ENCODE data around the gene GNB3.
A peak's percentile ranks its signal among the peaks of the same experiment; 100 is the strongest.

GNB3 gene

GRCh38 chr12:6823182-6824084 is 17.3 kb upstream of the GNB3 start:
- DNase-seq (ENCODE audit: low spot score), result no peak

DNA sequence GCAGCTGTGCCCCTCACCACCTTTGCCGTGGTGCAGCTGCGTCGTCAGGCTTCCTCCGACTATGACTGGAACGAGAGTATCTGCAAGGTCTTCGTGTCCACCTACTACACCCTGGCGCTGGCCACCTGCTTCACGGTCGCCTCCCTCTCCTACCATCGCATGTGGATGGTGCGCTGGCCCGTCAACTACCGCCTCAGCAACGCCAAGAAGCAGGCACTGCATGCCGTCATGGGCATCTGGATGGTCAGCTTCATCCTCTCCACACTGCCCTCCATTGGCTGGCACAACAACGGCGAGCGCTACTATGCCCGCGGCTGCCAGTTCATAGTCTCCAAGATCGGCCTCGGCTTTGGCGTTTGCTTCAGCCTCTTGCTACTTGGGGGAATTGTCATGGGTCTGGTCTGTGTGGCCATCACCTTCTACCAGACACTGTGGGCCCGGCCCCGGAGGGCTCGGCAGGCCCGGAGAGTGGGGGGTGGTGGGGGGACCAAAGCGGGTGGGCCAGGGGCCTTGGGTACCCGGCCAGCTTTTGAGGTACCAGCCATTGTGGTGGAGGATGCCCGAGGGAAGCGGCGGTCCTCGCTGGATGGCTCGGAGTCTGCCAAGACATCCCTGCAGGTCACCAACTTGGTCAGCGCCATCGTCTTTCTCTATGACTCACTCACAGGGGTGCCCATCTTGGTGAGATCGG is 16.5 kb upstream of the GNB3 start:
- DNase-seq (ENCODE audit: low spot score), result no peak

DNA sequence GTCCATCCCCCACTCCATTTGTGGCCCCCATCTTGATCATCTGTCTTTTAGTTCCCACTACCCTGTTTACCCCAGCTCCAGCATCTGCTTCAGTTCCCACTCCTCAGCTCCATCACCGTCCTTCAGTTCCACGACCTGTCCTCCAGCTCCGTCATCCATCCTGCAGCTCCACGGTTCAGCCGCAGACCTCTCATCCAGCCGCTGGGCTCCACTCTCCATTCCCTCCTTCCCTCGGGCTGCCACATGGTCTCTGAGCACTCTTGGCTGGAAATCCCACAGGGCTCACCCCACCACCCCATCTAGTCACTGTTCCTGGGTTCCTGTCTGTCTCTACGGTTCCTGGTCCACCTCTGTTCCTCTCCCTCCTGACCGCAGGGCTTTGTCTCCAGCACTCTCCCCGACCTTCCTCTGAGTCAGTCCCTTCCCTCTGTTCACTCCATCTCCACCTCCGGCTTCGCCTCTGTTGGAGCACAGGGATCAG is 15.8 kb upstream of the GNB3 start:
- DNase-seq (ENCODE audit: low spot score), result no peak

- peak; percentile 92 for DNase-seq (ENCODE audit: low spot score)
Observed at GRCh38 chr12:6825398-6826124, 15.2 kb upstream of the GNB3 start.

DNA sequence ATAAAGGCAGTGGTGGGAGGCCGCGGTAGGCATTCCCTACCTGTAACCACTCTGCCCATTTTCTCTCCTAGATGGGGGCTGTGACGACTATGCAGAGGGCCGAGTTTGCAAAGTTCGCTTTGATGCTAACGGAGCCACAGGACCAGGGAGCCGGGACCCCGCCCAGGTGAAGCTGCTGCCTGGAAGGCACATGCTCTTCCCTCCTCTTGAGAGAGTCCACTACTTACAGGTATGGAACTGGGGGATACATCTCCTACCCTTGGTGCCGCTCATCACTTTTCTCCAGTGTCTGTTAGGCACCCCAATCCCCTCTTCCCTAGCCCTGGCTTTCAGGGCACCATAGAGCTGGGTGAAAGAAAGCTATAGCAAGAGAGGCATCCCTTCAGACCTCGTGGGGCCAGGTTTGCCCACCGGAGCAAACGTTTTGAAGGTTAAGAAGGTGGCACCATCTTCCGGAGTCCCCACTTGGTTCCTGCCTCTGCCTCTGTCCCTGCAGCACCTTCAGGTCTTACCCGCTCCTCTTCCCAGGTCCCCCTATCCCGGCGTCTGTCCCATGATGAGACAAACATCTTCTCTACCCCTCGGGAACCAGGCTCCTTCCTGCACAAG is 14.5 kb upstream of the GNB3 start:
- no peak for DNase-seq (ENCODE audit: low spot score)

DNA sequence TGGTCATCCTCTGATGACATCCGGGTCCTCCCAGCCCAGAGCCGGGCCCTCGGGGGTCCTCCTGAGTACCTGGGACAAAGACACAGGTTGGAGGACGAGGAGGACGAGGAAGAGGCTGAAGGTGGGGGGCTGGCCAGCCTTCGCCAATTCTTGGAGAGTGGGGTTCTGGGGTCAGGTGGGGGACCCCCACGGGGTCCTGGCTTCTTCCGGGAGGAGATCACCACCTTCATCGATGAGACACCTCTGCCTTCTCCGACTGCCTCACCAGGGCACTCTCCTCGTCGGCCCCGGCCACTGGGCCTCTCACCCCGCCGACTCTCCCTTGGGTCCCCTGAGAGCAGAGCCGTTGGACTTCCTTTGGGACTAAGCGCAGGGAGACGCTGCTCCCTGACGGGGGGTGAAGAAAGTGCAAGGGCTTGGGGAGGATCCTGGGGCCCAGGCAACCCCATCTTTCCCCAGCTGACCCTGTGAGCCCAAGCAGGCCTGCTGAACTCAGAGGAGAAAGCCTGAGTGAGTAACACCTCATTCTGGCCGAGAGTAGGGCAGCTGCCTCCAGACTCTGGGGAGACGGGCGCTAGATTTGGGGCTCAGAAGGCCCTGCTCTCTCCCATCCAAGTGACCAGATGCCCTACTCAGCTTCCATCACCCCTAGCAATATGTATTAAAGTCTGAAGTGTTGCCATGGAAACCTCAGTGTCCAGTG is 13.8 kb upstream of the GNB3 start:
- peak; percentile 45 for DNase-seq (ENCODE audit: low spot score)

GRCh38 chr12:6827437-6827911 is 13.3 kb upstream of the GNB3 start:
- peak; percentile 96 for DNase-seq (ENCODE audit: low spot score)

DNA sequence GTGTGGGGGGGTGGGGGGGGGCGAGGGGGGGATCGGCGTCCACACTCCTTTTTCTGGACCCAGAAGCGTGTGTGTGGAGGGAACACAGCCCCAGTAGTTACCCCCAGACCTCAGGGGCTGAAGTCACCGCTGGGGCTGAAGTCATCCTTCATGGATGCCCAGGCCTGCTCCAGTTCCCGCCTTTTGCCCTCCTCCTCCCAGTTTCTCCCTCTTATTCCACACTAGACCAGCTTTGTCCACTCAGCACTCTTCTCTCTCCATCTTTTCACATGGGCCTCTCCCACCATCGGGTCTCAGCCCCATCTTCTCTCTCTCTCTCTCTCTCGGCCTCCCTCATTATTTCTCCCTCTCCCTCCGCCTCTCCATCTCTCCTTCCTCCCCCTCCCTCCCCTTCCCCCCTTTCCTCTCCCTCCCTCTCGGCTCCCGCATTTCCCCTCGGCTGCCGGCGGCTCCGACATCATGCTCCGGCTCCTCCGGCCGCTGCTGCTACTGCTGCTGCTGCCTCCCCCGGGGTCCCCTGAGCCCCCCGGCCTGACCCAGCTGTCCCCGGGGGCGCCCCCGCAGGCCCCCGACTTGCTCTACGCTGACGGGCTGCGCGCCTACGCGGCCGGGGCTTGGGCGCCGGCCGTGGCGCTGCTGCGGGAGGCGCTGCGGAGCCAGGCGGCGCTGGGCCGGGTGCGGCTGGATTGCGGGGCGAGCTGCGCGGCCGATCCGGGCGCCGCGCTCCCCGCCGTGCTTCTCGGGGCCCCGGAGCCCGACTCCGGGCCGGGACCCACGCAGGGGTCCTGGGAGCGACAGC is 12.5 kb upstream of the GNB3 start, which contains the start of gene P3H3:
P3H3 (plus strand) TSS at position 426 of the 799 bp plus-strand sequence; CDS start at position 460, 34 bp downstream.
- DNase-seq (ENCODE audit: low spot score), result peak; percentile 81

DNA sequence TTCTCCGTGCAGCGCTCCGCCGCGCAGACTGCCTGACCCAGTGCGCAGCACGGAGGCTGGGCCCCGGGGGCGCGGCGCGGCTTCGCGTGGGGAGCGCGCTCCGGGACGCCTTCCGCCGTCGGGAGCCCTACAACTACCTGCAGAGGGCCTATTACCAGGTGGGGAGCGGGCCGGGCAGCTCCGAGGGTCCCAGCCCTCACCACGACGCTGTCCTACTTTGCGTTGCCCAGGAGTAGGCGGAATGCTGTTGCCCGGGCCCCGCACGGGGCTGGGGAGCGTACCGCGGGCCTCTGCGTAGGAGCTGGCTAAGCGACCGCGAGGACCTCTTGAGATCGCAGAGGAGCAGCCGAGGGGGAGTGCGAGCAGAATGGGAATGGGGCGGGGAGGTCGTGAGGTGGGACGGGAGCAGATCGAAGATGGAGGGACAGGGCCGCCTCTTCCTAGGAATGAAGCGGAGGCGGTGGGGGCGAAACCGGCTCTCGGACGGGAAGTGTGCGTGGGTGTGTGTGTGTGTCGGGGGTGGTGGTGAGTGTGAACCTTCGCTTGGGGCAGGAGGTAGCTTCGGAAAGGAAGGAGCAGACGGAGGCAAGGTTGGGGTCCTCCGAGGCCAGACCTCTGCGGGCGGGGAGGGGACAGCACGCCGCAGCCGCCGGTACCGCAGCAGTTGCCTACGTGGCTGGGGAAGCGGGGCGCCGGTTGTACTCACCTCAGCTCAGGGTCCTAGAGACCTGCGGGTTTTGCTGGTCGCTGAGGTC is 11.8 kb upstream of the GNB3 start:
- DNase-seq (ENCODE audit: low spot score), result no peak

- DNase-seq (ENCODE audit: low spot score), result peak; percentile 75
Observed at GRCh38 chr12:6829536-6830220, 11.0 kb upstream of the GNB3 start.

DNA sequence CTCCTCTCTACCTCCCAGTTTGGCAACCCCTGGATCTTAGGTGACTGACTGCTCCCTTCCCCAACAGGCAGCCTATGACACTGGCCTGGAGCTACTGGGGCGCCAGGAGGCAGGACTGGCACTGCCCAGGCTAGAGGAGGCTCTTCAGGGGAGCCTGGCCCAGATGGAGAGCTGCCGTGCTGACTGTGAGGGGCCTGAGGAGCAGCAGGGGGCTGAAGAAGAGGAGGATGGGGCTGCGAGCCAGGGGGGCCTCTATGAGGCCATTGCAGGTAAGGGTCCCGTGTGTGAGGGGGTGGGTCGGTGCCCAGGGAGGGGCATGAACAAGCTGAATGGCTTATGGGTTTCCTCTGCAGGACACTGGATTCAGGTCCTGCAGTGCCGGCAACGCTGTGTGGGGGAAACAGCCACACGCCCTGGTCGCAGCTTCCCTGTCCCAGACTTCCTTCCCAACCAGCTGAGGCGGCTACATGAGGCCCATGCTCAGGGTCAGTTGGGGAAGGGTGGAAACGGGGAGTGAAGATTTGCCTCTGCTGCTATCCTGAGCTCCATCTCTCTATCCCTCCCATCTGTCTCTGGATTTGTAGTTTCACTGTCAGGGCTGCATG is 10.3 kb upstream of the GNB3 start:
- no peak for DNase-seq (ENCODE audit: low spot score)

- no peak for DNase-seq (ENCODE audit: low spot score)
Observed at GRCh38 chr12:6830999-6831398, 9.7 kb upstream of the GNB3 start.

DNA sequence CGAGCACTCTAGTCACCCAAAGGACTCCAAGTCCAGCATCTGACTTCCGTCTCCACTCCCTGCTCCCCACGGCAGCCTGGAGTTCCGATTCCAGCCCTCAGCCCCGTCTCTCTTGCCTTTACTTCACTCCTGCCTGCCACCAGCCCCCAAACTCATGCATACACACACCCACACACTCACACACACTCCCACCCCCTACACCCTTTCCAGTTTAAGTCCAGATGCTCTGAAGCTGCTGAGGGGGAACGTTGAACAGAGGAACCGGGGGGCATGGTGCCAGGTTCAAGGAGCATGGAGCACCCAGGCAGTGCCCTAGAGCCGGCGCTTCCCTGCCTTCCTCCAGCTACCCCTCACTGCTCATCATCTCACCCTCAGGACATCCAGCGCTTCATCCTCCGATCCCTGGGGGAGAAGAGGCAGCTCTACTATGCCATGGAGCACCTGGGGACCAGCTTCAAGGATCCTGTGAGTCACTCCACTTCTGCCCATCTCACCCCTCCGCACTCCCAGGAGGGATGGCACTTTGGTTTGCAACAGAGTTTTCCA is 9.2 kb upstream of the GNB3 start:
- no peak for DNase-seq (ENCODE audit: low spot score)

DNA sequence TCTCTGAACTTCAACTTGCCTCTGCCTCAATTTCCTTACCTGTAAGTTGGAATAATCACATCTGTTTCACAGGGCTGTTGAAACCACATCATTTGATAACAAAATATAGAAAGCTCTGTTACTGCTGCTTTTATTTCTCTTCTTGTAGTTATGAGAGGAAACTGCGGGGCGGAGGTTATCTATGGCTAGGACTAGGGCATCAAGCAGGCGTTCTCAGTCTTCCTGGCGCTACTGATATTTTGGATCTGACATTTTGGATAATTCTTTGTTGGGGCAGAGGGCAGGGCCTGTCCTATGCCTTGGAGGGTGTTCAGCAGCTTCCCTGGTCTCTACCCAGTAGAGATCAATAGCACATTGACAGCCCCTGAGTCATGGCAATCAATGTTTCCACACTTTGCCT is 8.6 kb upstream of the GNB3 start:
- DNase-seq (ENCODE audit: low spot score), result no peak

GRCh38 chr12:6833189-6833890 is 7.4 kb upstream of the GNB3 start:
- DNase-seq (ENCODE audit: low spot score), result no peak

GRCh38 chr12:6834254-6834653 is 6.5 kb upstream of the GNB3 start:
- DNase-seq (ENCODE audit: low spot score), result no peak

DNA sequence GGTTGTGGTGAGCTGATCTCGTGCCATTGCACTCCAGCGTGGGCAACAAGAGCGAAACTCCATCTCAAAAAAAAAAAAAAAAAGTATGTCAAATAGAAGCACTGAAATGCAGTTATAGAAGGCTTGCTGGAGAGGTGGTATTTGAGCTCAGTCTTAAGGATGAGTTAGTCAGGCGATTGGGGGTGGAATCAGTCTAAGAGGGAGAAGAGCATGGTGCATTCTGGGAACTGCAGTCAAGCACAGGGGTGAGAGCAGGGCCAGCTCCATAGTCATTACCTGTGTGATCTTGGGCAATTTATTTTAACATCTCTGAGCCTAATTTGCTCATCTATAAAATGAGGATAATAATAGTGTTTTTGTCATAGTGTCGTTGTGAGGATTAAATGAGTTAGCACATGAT is 5.9 kb upstream of the GNB3 start:
- no peak for DNase-seq (ENCODE audit: low spot score)

All from SK-N-DZ (cell line).